ENCODE results near the gene PLK4.
"Not testable (repeated sequence)": the region's sequence is repeated elsewhere in the genome, so short reads cannot be mapped to it uniquely, and the experiment has no call there.

PLK4 gene

GRCh38 chr4:127880763-127881562 is at the start of gene PLK4:
PLK4 (plus strand) TSS chr4:127880893; CDS start chr4:127881135, 242 bp downstream.
- peak; percentile 98 for DNase-seq

- DNase-seq, result no peak
Measured at GRCh38 chr4:127832585-127832984, 48.1 kb upstream of the PLK4 start.

GRCh38 chr4:127843704-127844600 is 36.7 kb upstream of the PLK4 start:
- no peak for DNase-seq

GRCh38 chr4:127844601-127845116 is 36.0 kb upstream of the PLK4 start:
- DNase-seq, result no peak

- no peak for DNase-seq
Measured at GRCh38 chr4:127846061-127846460, 34.6 kb upstream of the PLK4 start.

- DNase-seq, result no peak
Measured at GRCh38 chr4:127846765-127847164, 33.9 kb upstream of the PLK4 start.

GRCh38 chr4:127849505-127850234 is 31.0 kb upstream of the PLK4 start:
- no peak for DNase-seq

- no peak for DNase-seq
Measured at GRCh38 chr4:127852661-127853060, 28.0 kb upstream of the PLK4 start.

GRCh38 chr4:127856196-127856812 is 24.4 kb upstream of the PLK4 start:
- no peak for DNase-seq

GRCh38 chr4:127856813-127857447 is 23.8 kb upstream of the PLK4 start:
- DNase-seq, result no peak

- DNase-seq, result no peak
Measured at GRCh38 chr4:127857641-127858040, 23.1 kb upstream of the PLK4 start.

GRCh38 chr4:127868196-127868595 is 12.5 kb upstream of the PLK4 start:
- no peak for DNase-seq

- DNase-seq, result no peak
Measured at GRCh38 chr4:127870281-127870680, 10.4 kb upstream of the PLK4 start.

- DNase-seq, result no peak
Measured at GRCh38 chr4:127870688-127871087, 10.0 kb upstream of the PLK4 start.

GRCh38 chr4:127875791-127876190 is 4.9 kb upstream of the PLK4 start:
- no peak for DNase-seq

- DNase-seq, result no peak
Measured at GRCh38 chr4:127881563-127881864, 821 bp downstream of the PLK4 start.

- no peak for DNase-seq
Measured at GRCh38 chr4:127888559-127888958, 7.9 kb downstream of the PLK4 start.

- DNase-seq, result no peak
Measured at GRCh38 chr4:127889903-127890302, 9.2 kb downstream of the PLK4 start.

- DNase-seq, result no peak
Measured at GRCh38 chr4:127896069-127896468, 15.4 kb downstream of the PLK4 start.

GRCh38 chr4:127896528-127896927 is 15.8 kb downstream of the PLK4 start:
- DNase-seq, result no peak

GRCh38 chr4:127899682-127900081 is 19.0 kb downstream of the PLK4 start:
- DNase-seq, result not testable (repeated sequence)

GRCh38 chr4:127905029-127905428 is 24.3 kb downstream of the PLK4 start:
- no peak for DNase-seq
